NCI-H1092 treated with DMSO at 0.1 percent for 48 hours (cell line): ENCODE data around the gene SEC24B.
"Not testable (repeated sequence)": the region's sequence is repeated elsewhere in the genome, so short reads cannot be mapped to it uniquely, and the experiment has no call there.

Source experiments
- DNase-seq: peaks from one replicate; lab custom pipeline; 2025; lab: John Stamatoyannopoulos, UW

SEC24B gene

DNA sequence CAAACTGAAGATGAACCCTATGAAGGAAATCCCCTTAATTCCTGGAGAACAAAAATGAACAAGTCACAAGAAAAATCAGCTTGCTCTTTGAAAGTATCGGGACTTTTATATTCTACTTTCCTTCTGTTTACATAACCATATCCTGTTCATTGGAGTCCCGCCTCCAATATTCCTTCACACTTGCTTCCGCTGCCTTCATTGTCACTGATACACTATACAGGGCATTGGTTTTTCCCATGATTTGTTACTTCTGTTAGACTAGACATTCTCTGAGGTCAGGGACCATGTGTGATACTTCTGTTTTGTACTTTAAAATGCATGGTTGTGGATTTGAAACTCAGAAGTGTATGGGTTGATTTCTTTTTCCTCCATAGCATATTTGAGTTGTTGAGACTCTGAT, 145.2 kb downstream of the SEC24B start:
- no peak for DNase-seq

DNA sequence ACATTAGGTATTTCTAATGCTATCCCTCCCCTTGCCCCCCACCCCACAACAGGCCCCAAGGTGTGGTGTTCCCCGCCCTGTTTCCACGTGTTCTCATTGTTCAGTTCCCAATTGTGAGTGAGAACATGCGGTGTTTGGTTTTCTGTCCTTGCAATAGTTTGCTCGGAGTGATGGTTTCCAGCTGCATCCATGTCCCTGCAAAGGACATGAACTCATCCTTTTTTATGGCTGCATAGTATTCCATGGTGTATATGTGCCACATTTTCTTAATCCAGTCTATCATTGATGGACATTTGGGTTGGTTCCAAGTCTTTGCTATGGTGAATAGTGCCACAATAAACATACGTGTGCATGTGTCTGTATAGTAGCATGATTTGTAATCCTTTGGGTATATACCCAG, 146.4 kb downstream of the SEC24B start:
- DNase-seq = not testable (repeated sequence)

GRCh38 chr4:109588176-109588575, 154.6 kb downstream of the SEC24B start:
- DNase-seq = no peak

DNA sequence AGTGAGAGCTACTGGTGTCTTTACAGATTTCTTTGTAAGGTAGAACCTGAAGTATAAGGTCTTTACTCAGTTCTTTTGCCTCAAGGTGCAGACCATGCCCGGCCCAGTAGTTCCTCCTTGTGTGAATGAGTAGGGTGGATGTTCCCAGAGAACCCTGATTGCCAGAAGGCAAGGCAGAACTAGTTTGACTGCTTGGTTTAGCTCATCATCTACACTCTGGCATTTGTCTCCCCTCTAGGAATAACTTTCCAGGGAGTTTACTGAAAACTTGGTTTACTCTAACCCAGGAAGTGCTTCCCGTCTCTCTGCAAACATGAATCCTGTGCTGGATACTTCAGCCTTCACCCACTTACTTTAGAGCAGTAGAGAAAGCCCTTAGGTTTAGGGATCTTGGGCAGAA, 155.5 kb downstream of the SEC24B start:
- DNase-seq = no peak

GRCh38 chr4:109589605-109590004, 156.0 kb downstream of the SEC24B start:
- DNase-seq = no peak
